AG10803 (cell line): ENCODE results near the gene STIM1.

Experiments used
- DNase-seq: peaks from one replicate; pipeline ENCODE4 v3.0.0; 2010; ENCODE audit warnings: low read depth
- H3K4me3 ChIP-seq: 2 replicates; pipeline ENCODE4 v1.5.1; 2011; ENCODE audit warnings: mild to moderate bottlenecking, low read length, control low read depth
- TF ChIP-seq, protein P1 (sequence below): conservative IDR thresholded peaks from 2 replicates; pipeline ENCODE4 v1.5.1; 2011; ENCODE audit warnings: mild to moderate bottlenecking, low read length, control low read depth, inconsistent platforms

The STIM1 gene

DNA sequence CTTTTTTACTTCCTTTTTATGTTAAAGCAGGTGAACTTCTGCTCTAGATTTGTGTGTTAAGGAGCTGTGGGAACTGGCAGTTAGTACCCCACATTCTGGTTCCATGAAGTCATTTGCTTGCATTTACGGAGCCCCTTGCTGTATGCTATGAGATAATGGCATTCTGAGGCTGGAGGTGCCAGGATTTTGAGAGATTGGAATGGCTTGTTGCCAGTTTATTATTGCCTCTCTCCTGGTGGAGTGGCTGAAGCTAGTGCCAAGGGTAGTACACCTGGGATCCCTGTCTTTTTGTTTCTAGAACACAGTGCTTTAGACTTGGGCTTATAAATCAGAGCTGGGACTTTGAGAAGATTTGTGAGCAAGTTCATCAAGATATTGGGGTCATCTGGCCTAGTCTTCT is 73.8 kb downstream of the STIM1 start:
- TF ChIP-seq, protein P1, sequence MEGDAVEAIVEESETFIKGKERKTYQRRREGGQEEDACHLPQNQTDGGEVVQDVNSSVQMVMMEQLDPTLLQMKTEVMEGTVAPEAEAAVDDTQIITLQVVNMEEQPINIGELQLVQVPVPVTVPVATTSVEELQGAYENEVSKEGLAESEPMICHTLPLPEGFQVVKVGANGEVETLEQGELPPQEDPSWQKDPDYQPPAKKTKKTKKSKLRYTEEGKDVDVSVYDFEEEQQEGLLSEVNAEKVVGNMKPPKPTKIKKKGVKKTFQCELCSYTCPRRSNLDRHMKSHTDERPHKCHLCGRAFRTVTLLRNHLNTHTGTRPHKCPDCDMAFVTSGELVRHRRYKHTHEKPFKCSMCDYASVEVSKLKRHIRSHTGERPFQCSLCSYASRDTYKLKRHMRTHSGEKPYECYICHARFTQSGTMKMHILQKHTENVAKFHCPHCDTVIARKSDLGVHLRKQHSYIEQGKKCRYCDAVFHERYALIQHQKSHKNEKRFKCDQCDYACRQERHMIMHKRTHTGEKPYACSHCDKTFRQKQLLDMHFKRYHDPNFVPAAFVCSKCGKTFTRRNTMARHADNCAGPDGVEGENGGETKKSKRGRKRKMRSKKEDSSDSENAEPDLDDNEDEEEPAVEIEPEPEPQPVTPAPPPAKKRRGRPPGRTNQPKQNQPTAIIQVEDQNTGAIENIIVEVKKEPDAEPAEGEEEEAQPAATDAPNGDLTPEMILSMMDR, result no peak
- no peak for DNase-seq

DNA sequence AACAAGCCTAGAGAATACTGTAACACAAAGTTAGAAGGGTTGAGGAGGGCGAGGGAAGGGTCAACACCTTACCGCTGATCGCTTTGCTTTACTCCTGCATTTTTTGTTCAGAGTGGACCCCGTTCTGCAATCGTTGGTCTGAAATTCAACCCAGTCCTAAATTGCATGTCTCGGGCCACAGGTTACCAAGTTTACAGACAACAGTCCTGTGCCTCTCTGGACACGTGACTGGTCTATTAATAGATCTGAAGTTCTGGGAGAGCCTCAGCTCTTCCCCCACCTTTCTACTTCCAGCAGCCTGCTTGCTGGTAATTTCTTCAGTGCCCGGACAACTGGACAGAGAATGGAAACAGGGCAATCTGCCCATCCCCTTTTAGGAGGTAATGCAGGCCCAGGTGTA is 74.2 kb downstream of the STIM1 start:
- no peak for DNase-seq
- no peak overlapping the region for H3K4me3 ChIP-seq
- TF ChIP-seq, protein P1, result no peak

More for the DNA sequence above, 73.8 kb downstream of the STIM1 start:
- no peak overlapping the region for H3K4me3 ChIP-seq

DNA sequence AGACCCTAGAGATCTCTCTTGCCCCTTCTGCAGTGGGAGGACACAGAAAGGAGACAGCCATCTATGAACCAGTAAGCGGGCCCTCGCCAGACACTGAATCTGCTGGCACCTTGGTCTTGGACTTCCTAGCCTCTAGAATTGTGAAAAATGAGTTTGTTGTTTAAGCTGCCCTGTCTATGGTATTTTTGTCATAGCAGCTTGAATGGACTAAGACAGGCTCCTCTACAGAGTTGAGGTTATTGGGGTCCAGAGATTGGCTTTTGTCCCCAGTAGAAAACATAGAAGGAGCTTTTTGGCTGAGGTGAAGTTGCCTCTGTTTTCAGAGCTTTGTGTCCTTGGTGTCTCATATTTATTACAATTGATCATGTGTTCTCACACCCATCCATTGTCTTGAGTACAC is 77.2 kb downstream of the STIM1 start:
- TF ChIP-seq, protein P1, result no peak

DNA sequence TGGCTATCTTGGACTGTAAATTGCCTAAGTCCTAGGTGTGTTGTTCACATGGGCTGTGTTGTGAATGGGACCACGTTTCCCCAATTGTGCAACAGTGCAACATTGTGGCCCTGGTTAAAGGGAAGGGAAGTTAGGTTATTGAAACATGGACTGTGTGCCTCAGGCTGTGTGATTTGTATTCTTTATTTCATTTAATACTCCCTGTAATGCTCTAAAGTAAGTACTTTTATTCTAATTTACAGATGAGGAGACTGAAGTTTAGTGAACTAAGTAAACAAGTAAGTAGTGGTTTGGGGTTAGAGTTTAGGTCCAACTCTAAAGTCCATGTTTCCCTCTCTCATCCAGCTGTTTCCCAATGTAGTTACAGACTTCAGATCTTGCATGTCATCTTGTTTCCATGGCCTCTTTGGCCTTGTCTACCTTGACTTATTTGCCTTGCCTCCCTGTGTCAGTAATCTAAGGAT is 77.7 kb downstream of the STIM1 start:
- TF ChIP-seq, protein P1, result no peak
- H3K4me3 ChIP-seq, result no peak overlapping the region
- no peak for DNase-seq

More for the DNA sequence above, 77.2 kb downstream of the STIM1 start:
- DNase-seq, result no peak
- no peak overlapping the region for H3K4me3 ChIP-seq

DNA sequence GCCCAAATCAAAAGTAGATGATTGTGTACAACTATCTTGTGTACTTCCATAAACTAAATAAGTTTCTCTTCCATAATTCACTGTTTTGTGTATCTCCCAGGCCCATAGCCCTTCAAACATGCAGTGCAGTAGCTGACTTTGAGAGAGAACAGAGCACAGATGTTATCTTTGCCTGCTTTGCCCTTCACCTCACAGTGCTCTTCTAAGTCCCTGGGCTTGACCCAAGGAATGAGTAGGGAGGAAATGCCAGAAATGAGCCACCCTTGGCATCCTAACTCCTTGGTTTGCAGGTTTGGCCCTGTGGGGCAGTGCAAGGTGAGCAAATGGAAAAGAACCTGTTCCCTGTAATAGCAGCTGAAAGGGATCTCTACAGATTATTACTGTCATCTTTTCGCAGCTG is 79.2 kb downstream of the STIM1 start:
- no peak overlapping the region for H3K4me3 ChIP-seq
- TF ChIP-seq, protein P1, result no peak
- DNase-seq, result no peak

DNA sequence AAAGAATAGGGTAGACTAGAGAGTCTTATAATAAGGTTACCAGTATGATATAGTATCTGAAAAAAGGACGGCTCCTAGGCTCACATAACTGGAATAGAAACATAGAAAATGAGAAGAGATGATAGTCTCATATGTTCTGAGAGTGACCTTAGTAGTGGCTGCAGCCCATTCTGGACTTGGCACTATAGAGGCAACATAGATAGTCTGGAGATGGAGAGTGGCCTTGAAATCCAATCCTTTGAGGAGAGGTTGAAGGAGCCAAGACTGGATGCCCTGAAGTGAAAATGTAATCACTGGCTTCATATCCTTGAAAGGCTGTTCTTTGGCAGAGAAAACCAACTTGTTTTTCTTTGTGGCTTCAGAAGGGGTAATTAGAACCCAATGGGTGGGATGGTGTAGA is 81.1 kb downstream of the STIM1 start:
- no peak overlapping the region for H3K4me3 ChIP-seq
- no peak for DNase-seq
- TF ChIP-seq, protein P1, result no peak

DNA sequence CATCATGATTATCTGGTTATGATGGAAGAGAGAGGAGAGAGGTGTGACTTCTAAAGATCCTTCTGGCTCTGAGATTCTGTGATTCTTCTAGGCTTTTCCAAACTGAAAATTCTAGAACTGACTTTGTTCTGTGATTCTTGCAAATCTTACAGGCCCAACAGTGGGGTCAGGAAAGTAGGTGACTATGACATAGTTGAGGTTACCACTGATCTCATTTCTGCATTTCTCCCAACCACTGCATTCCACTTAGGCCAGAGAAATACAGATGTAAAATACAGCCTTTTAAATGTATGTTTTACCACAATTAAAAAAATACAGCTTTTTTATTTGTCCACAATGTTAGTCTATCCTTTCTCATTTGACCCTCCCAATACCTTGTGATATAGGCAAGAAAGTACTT is 83.7 kb downstream of the STIM1 start:
- peak; percentile 94 for DNase-seq
- TF ChIP-seq, protein P1, result no peak
- no peak overlapping the region for H3K4me3 ChIP-seq
